Testis (tissue), 3 donors: ENCODE data around the gene DUSP6. TPM values are rescaled to one million over a fixed set of nuclear protein-coding genes. Genes with fewer than 3 reads are reported as not detected.

Experiments used
- DNase-seq: peaks from one replicate; pipeline ENCODE4 v3.0.0-alpha.2; 2019
- H3K27ac ChIP-seq, 2 donors: fragments of 200-600 bp; sonication (generic); one replicate each; pipeline ENCODE4 v1.5.1; 2019
- H3K27me3 ChIP-seq: fragments of 200-600 bp; sonication (generic); one replicate; pipeline ENCODE4 v1.5.1; 2019
- H3K36me3 ChIP-seq: fragments of 200-600 bp; sonication (generic); one replicate; pipeline ENCODE4 v1.5.1; 2017; ENCODE audit warnings: low read depth; ENCODE audit errors: missing control alignments
- H3K4me1 ChIP-seq: fragments of 200-600 bp; sonication (generic); one replicate; pipeline ENCODE4 v1.5.1; 2019
- H3K4me3 ChIP-seq, 2 donors: fragments of 200-600 bp; sonication (generic); one replicate each; pipeline ENCODE4 v1.5.1; 2017 to 2019
- H3K9me3 ChIP-seq: fragments of 200-600 bp; sonication (generic); one replicate; pipeline ENCODE4 v1.5.1; 2017
- CTCF ChIP-seq, 3 experiments: fragments of 450-650 bp in 2 of 3; fragments of 200-600 bp in 1 of 3; sonication (generic) in 1 of 3; IDR thresholded peaks; one replicate each; pipeline ENCODE4 v1.5.1; 2016 to 2019; ENCODE audit warnings: antibody characterized with exemption in 3 of 3, mild to moderate bottlenecking in 2 of 3, moderate library complexity in 1 of 3
- POLR2A ChIP-seq: fragments of 450-650 bp; IDR thresholded peaks from one replicate; pipeline ENCODE4 v1.6.1; 2017; ENCODE audit warnings: antibody characterized with exemption, mild to moderate bottlenecking, moderate library complexity
- WGBS, 2 donors: methylation state at CpG; one replicate each; pipeline ENCODE4 v1.1.5; 2018; 5-methylcytosine and 5-hydroxymethylcytosine counted together
- intact Hi-C: fragments of 100-400 bp; cut with DNase I; formaldehyde crosslinking; loops from one replicate; pipeline ENCODE4 v1.15.1; 2023; ENCODE audit warnings: low total_unique reads
- polyA plus RNA-seq: library from polyadenylated mRNA; stranded (reverse); fragments of 350-450 nt; fragmentation: Illumina TruSeq; extraction: RNeasy Lipid Tissue Mini Kit (QIAGEN cat#74804); gene quantifications from one replicate; pipeline ENCODE4 v1.2.3, GENCODE V29; 2014; ENCODE audit warnings: low read depth, low replicate concordance; ENCODE audit not compliant: insufficient read depth
- total RNA-seq, 2 donors: library from RNA; depleted of rRNA; stranded (reverse); fragments of >200 nt; gene quantifications; one replicate each; pipeline ENCODE4 v1.2.3, GENCODE V29; 2016

Gene DUSP6
- total and polyA plus RNA-seq, 3 donors from 2014 or later: 10.9 to 17.2 (median 15.1) TPM

DNA sequence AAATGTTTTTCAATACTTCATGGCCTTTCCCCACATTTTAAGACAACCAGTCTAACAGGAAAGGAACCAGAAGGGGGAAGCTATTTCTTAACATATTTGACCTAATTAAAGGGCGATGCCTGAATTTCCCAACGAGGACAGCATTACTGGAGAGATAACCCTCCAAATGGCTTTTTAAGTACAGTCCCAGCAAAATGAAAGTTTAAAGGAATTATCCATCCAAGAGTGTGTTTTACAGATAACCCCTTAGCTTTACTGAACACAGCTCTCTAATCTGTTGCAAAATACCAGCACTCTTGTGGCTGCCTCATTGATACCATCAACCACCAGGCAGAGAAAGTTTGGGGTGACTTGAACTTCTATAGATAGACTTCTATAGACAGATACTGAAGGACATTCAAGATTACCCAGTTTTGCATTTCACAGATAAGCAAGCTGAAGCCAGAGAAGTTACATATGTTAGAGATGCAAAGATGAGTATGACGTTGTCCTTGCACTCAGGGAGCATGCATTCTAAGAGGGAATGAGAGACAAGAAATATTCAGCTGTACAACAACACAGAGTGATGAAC is 41.3 kb upstream of the DUSP6 start:
- Histone ChIP-seq H3K27ac (no peak overlapping the region), H3K27me3 (no peaks in the 10 kb centered on the region), H3K4me1 (peaks cover 7% of the 10 kb centered on the region), H3K9me3 (no peaks in the 10 kb centered on the region), H3K36me3 (no peaks in the 10 kb centered on the region), H3K4me3 (no peak overlapping the region)
- intact Hi-C loops: no loop called here
- no peak for DNase-seq
- WGBS, 2 donors: 55 to 69% methylated on average over 3 of the region's 3 CpGs
- TF ChIP-seq CTCF (IDR thresholded peaks at IDR 0.05): no peak
- TF ChIP-seq POLR2A: no peak

GRCh38 chr12:89392391-89392790 is 40.1 kb upstream of the DUSP6 start:
- H3K4me3 ChIP-seq: no peak overlapping the region
- no peaks in the 10 kb centered on the region for H3K36me3 ChIP-seq
- H3K27ac ChIP-seq: no peak overlapping the region
- peaks cover 7% of the 10 kb centered on the region for H3K4me1 ChIP-seq
- no peak for DNase-seq
- no peaks in the 10 kb centered on the region for H3K27me3 ChIP-seq
- intact Hi-C loops: no loop called here
- WGBS, 2 donors: 85 to 97% methylated on average over 3 of the region's 3 CpGs
- TF ChIP-seq POLR2A: no peak
- no peak for TF ChIP-seq CTCF (IDR thresholded peaks at IDR 0.05)
- H3K9me3 ChIP-seq: no peaks in the 10 kb centered on the region

DNA sequence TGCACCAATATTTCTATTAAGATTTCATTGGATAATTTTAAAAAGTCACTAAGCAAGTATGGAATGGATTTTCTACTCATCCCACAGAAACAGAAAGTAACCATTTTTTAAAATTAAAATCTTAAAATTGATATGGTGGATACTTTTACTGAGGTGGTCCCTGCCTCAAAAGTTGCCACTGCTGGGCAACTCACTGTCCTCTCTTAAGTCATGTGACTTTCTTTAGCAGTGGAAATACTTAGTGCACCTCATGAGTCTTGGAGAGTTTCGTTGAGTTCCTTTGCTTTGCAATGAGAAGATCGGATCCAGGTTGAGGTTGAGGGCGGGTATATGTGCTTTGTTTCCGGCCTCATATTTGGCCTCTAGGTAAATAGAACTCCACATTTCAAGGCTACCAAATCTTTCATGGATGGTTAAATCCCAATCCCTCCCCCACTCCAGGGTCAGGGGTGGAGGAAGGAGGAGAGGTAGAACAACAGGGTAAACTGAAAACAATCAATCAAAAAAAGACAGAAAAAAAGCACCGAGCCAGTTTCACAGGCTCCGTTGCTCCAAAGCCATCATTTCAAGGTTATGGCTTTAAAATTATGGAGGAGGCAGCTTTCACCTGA is 39.5 kb upstream of the DUSP6 start:
- TF ChIP-seq POLR2A (no peak), CTCF (IDR thresholded peaks at IDR 0.05) (no peak)
- no peaks in the 10 kb centered on the region for H3K9me3 ChIP-seq
- peaks cover 7% of the 10 kb centered on the region for H3K4me1 ChIP-seq
- no peak for DNase-seq
- no peak overlapping the region for H3K27ac ChIP-seq
- no peaks in the 10 kb centered on the region for H3K27me3 ChIP-seq
- H3K36me3 ChIP-seq: no peaks in the 10 kb centered on the region
- intact Hi-C loops: no loop called here
- H3K4me3 ChIP-seq: no peak overlapping the region
- 87 to 90% methylated on average over 6 of the region's 6 CpGs for WGBS, 2 donors

DNA sequence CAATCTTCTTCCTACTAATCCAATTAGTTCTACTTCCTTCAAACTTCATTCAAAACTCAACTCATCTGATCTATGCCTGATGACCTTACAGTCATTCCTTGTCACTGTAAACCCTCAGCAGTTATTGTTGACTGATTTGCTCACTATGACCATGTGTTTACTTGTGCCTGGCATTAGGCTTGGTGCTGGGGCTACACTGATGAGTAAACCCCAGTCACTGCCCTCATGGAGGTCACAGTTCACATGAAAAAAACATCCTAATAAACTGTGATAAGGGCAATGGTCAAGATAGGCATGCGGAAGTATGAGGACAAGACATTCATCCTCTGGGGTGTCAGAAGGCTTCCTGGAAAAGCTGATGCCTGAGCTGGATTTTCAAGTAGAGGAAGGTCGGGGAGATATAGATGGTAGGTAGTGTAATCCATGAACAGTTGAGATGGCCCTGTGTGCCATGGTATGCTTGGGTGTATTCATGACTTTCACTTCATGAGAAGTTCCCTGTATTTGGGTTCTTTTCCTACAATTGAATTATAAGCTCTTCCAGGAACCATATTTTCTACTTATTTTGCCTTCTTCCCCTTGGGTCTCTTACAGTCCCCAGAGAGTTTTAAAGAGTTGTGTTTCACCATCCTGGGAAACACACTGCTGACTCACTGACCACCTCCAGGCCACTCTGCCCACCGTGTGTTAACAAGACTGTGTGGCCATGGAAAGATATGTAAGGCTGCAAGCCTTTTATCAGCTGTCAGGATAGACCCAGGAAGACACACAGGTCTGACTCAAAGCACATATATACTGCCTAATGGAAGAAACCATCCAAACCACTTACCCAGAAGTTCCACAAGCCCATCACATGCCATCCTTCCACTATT is 38.7 kb upstream of the DUSP6 start:
- peaks cover 7% of the 10 kb centered on the region for H3K4me1 ChIP-seq
- H3K36me3 ChIP-seq: no peaks in the 10 kb centered on the region
- DNase-seq: no peak
- no peaks in the 10 kb centered on the region for H3K27me3 ChIP-seq
- H3K4me3 ChIP-seq: no peak overlapping the region
- H3K9me3 ChIP-seq: no peaks in the 10 kb centered on the region
- intact Hi-C loops: no loop called here
- H3K27ac ChIP-seq: peak overlapping the region in 1 of 2 donors; percentile 12
- no peak for TF ChIP-seq CTCF (IDR thresholded peaks at IDR 0.05)
- TF ChIP-seq POLR2A: no peak
- WGBS, 2 donors: 92 to 97% methylated on average over 3 of the region's 3 CpGs
